Measurements from ENCODE around the gene TAOK1.
A peak's percentile ranks its signal among the peaks of the same experiment; 100 is the strongest.

The TAOK1 gene

DNA sequence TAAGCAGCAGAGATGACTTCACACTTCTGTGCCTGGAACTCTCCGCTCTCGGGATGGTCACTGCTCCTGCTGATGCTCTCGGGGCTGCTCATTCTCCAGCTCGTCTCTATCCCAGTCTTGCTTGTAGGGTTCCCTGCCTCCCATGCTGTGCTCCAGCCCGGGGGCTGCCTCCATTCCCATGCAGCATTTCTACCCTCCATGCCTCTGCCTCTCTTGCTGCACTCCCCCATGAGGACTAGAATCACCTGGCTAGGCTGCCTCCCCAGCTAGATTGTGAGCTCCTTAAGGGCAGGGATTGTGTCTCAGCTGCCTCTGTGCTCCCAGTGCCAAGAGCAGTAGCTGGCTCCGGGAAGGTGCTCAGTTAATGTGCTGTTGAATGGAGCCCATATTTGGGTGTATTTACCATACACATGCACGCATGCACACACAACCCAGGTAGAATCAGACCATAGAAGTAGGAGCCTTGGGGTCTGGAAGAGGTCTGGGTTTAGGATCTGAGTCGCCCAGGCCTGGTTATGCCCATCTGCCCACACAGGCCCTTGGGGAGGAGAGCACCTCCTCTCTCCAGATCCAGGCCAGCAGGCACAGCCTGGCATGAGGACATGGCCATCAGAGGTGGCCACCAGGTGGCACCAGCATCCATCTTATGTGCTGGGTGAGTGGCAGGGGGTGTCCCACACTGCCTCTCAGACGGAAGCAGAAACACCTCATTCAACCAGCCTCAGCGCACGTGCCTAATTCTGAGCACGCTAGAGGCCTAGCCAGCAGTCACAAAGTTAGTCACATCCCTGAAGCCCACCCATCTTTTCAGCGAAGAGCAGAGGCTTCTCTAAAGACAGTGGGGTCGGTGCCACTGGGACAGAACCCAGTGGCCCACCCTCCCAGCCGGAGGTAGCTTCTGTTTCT lies 190.0 kb downstream of the TAOK1 start:
- Histone ChIP-seq H3K9ac (ENCODE audit: low read depth, low read length) (no peak overlapping the region), H3K4me1 (ENCODE audit: insufficient read depth, low read length) (peaks cover 10% of the 10 kb centered on the region; the same call in 1 of the 2 replicates), H3K9me3 (ENCODE audit: control insufficient read depth, insufficient read depth, low read length) (no peaks in the 10 kb centered on the region), H3K36me3 (ENCODE audit: insufficient read depth, low read length) (no peaks in the 10 kb centered on the region)

DNA sequence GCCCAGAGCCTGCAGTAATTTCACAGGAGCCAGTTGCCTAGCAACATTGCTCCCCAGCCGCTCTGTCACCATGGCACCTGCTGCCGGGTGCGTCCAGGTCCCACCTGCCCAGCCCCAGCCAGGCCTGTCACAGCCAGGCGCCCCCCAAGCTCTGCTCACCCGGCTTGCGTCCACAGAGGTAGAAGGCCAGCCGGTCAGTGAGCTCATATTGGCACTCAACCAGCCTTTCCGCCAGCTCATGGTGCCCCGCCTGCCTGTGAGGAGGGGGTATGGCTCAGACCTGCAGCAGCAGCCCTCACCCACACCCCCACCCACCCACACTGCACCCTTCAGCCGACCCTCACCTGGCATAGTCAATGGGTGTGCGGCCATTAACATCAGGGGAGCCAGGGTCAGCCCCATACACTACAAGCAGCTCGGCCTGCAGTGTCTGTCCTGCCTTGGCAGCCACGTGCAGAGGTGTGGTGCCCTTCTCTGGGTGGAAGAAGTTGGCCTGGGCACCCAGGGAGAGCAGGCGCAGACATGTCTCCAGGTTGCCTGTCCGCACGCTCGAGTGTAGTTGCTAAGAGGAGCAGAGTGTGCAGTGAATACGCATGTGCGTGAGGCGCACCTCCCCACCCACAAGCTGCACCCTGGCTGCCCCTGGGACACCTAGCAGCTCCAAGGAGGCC lies 191.6 kb downstream of the TAOK1 start:
- peaks cover 15% of the 10 kb centered on the region; the same call in 1 of the 2 replicates for H3K4me1 ChIP-seq (ENCODE audit: insufficient read depth, low read length)
- no peaks in the 10 kb centered on the region for H3K36me3 ChIP-seq (ENCODE audit: insufficient read depth, low read length)
- no peak overlapping the region for H3K9ac ChIP-seq (ENCODE audit: low read depth, low read length)
- H3K9me3 ChIP-seq (ENCODE audit: control insufficient read depth, insufficient read depth, low read length) = no peaks in the 10 kb centered on the region

DNA sequence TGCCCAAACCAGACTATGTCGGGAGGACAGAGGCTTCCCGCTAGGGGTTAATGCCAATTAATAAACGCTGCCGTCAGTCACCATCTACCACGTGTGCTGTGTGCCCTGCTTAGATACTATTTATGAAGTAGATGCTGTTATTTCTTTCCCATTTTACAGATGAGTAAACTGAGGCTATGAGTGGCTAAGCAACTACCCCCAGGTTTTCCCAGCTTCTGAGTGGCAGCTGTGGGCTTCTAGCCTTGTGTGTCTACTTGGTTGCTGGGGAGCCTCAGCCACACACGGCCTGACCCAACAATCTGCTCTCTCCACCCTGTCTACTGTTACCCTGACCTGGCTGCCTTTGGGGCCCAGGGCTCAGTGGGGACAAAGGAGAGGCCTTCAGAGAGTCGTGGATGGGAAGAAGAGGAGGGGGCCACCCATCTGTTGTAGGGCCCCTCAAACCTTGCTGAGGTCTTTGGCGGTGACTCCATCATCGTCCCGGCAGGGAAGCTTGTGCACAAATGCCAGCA lies 192.1 kb downstream of the TAOK1 start:
- H3K36me3 ChIP-seq (ENCODE audit: insufficient read depth, low read length) = no peaks in the 10 kb centered on the region

GRCh38 chr17:29582772-29583171 lies 192.6 kb downstream of the TAOK1 start:
- no peak overlapping the region for H3K9ac ChIP-seq (ENCODE audit: low read depth, low read length)
- H3K4me1 ChIP-seq (ENCODE audit: insufficient read depth, low read length) = peaks cover 18% of the 10 kb centered on the region; the same call in 1 of the 2 replicates
- H3K36me3 ChIP-seq (ENCODE audit: insufficient read depth, low read length) = no peaks in the 10 kb centered on the region
- H3K9me3 ChIP-seq (ENCODE audit: control insufficient read depth, insufficient read depth, low read length) = no peaks in the 10 kb centered on the region

More for the DNA sequence above, 192.1 kb downstream of the TAOK1 start:
- peaks cover 15% of the 10 kb centered on the region; the same call in 1 of the 2 replicates for H3K4me1 ChIP-seq (ENCODE audit: insufficient read depth, low read length)
- no peak overlapping the region for H3K9ac ChIP-seq (ENCODE audit: low read depth, low read length)
- no peaks in the 10 kb centered on the region for H3K9me3 ChIP-seq (ENCODE audit: control insufficient read depth, insufficient read depth, low read length)

DNA sequence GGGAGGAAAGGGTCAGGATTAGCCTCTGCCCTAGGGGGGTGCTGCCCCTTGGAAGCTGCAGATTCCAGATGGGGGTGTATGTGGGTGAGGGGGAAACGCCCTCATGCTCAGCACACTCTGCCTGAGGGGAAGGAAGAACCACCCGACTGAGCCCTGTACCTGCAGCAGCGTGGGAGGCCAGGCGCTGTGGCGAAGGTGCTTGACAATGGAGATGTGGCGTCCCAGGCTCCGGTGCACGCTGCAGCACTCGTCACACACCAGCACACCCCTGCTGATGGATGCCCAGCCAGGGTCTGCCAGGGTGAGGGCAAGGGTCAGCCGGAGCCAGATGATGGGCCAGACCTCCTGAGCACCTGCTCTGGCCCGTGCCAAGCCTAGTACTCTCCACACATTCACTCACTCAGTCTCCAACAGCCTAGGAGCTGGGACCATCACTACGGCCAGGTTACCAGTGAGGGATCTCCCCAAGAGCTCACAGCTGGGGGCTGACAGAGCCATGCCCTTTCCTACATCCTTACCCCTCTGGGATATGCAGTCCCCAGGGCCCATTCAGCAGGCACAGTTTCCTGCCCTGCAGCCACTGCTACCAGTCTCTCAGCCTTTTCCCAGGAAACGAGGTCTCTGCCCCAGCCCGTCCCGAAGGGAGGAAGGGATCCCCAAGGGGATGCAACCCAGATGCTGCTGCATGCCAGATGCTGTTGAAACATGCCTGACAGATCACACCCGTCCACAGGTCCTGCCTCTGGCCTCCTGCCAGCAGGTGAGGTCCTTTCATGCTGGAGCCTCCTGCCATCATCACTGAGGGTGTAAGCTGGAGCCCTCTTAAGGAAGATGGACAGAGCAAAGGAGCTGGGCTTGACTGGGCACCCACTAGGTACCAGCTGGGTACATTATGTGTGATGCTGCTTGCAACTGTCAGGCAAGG lies 193.4 kb downstream of the TAOK1 start:
- Histone ChIP-seq H3K9ac (ENCODE audit: low read depth, low read length) (no peak overlapping the region), H3K4me1 (ENCODE audit: insufficient read depth, low read length) (peaks cover 18% of the 10 kb centered on the region; the same call in 1 of the 2 replicates), H3K36me3 (ENCODE audit: insufficient read depth, low read length) (no peaks in the 10 kb centered on the region), H3K9me3 (ENCODE audit: control insufficient read depth, insufficient read depth, low read length) (no peaks in the 10 kb centered on the region)

- H3K36me3 ChIP-seq (ENCODE audit: insufficient read depth, low read length) = no peaks in the 10 kb centered on the region
- no peak overlapping the region for H3K9ac ChIP-seq (ENCODE audit: low read depth, low read length)
- peaks cover 18% of the 10 kb centered on the region; the same call in 1 of the 2 replicates for H3K4me1 ChIP-seq (ENCODE audit: insufficient read depth, low read length)
- H3K9me3 ChIP-seq (ENCODE audit: control insufficient read depth, insufficient read depth, low read length) = no peaks in the 10 kb centered on the region
These were observed 194.4 kb downstream of the TAOK1 start for GRCh38 chr17:29584452-29585079.

- Histone ChIP-seq H3K9ac (ENCODE audit: low read depth, low read length) (no peak overlapping the region), H3K4me1 (ENCODE audit: insufficient read depth, low read length) (peaks cover 18% of the 10 kb centered on the region; the same call in 1 of the 2 replicates), H3K36me3 (ENCODE audit: insufficient read depth, low read length) (no peaks in the 10 kb centered on the region)
These were observed 195.1 kb downstream of the TAOK1 start for GRCh38 chr17:29585080-29585751.

DNA sequence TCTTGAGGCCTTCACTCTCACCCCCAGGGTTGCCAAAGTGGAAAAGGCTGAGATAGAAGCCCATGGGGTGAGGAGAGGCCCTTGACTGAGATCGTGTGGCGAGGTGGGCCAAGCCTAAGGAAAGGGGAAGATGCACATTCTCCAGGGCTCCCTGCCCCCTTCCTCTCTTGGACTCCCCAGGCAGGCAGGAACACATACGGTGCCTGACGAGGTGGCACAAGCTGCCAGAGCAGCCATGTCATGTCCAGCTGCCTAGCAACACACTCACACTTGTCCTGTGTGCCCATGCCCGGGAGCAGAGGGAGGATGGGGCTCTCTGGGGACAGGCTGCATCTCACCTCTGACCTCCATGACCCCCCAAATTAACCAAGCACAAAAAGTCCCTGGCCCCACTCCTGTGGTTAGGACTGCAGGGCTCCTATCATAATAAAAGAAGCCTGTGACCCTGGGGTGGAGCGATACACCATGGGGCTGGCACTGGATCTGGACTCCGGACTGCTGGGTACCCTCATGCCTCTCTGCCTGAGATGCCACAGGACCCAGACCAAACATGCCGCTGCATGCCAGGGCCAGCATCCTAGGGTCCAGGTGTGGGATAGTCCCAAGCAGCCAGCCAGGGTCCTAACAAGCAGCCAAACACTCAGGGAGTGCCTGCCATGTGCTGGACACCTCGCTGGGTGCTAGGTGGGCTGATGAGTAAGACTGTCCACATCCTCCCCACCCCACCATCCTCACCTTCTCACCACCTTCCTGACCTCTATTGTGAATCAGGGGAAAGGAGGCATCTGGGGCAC lies 196.7 kb downstream of the TAOK1 start:
- Histone ChIP-seq H3K9ac (ENCODE audit: low read depth, low read length) (no peak overlapping the region), H3K9me3 (ENCODE audit: control insufficient read depth, insufficient read depth, low read length) (no peaks in the 10 kb centered on the region), H3K36me3 (ENCODE audit: insufficient read depth, low read length) (no peaks in the 10 kb centered on the region), H3K4me1 (ENCODE audit: insufficient read depth, low read length) (peaks cover 18% of the 10 kb centered on the region; the same call in 1 of the 2 replicates)

More at GRCh38 chr17:29585080-29585751, 195.1 kb downstream of the TAOK1 start:
- H3K9me3 ChIP-seq (ENCODE audit: control insufficient read depth, insufficient read depth, low read length) = no peaks in the 10 kb centered on the region

DNA sequence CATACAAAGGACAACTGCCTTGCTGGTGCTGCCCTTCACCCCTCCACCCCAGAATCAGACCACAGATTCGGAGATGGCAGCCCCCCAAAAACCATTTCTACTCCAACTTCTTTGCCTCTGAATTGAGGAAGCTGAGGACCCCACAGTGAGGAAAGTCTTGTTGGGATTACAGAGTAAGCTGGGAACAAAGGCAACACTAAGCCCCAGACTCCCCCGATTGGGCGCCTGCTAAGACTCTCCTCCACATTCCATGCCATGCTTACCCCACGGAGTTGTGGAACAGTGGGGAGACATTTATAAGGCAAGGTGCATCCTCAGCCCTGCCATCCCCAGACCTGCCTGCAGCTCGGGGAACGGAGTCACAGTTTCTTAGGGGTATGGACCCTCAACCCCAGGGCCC lies 197.4 kb downstream of the TAOK1 start:
- no peaks in the 10 kb centered on the region for H3K9me3 ChIP-seq (ENCODE audit: control insufficient read depth, insufficient read depth, low read length)
- no peaks in the 10 kb centered on the region for H3K36me3 ChIP-seq (ENCODE audit: insufficient read depth, low read length)
- no peak overlapping the region for H3K9ac ChIP-seq (ENCODE audit: low read depth, low read length)
- peaks cover 18% of the 10 kb centered on the region; the same call in 1 of the 2 replicates for H3K4me1 ChIP-seq (ENCODE audit: insufficient read depth, low read length)

DNA sequence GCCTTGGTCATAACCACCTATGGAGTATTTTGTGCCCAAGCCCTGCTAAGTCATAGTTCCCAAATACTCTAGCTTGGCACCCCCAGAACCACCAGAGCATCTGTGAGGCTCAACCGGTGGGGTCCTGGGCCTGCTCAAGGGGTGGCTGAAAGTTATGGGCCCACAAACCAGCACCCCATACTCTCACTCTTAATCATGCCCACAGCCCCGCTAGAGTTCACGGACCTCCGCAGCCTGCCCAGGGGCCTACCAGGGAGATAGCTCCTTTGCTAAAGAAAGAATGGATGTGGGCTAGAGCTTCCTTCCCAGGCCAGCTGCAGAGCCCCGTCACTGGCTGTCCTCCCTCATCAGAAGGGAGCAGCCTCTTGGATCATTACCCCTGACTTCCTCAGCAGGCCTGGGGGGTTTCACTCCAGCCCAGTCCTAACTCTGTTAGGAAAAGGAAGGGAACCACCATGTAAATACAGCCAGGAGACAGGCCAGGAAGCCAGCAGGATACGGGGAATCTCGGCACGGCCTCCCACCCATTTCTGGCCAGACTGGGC lies 197.9 kb downstream of the TAOK1 start:
- peak overlapping the region; percentile 58 for H3K9ac ChIP-seq (ENCODE audit: low read depth, low read length)
- no peaks in the 10 kb centered on the region for H3K9me3 ChIP-seq (ENCODE audit: control insufficient read depth, insufficient read depth, low read length)
- H3K36me3 ChIP-seq (ENCODE audit: insufficient read depth, low read length) = no peaks in the 10 kb centered on the region
- H3K4me1 ChIP-seq (ENCODE audit: insufficient read depth, low read length) = peaks cover 18% of the 10 kb centered on the region; the same call in 1 of the 2 replicates

GRCh38 chr17:29588562-29589411 lies 198.6 kb downstream of the TAOK1 start:
- peak overlapping the region; percentile 58 for H3K9ac ChIP-seq (ENCODE audit: low read depth, low read length)
- H3K36me3 ChIP-seq (ENCODE audit: insufficient read depth, low read length) = no peaks in the 10 kb centered on the region
- peaks cover 18% of the 10 kb centered on the region; the same call in 1 of the 2 replicates for H3K4me1 ChIP-seq (ENCODE audit: insufficient read depth, low read length)
- no peaks in the 10 kb centered on the region for H3K9me3 ChIP-seq (ENCODE audit: control insufficient read depth, insufficient read depth, low read length)

All from ES-I3 (cell line).